ENCODE data around the gene SSBP2. TPM values are rescaled to one million over a fixed set of nuclear protein-coding genes. Genes with fewer than 3 reads are reported as not detected.

The SSBP2 gene
- total RNA-seq, 1 experiment from 2014 or later: 5.2 TPM

- ChIA-PET RAD21 (ENCODE audit: low non-redundant PET in 1 of 2, low total read pairs in 2 of 2, uncharacterized antibody in 2 of 2, unreplicated experiment in 2 of 2) (no interaction called here), POLR2A (no interaction called here)
- no peak for TF ChIP-seq YY1 (IDR thresholded peaks at IDR 0.05; ENCODE audit: extremely low read depth, insufficient replicate concordance, low read depth, low read length)
- TF ChIP-seq ZNF274 (IDR thresholded peaks at IDR 0.05; ENCODE audit: low read depth, low read length): no peak
- no peak for TF ChIP-seq EZH2 (IDR thresholded peaks at IDR 0.05)
- TF ChIP-seq, protein P1, sequence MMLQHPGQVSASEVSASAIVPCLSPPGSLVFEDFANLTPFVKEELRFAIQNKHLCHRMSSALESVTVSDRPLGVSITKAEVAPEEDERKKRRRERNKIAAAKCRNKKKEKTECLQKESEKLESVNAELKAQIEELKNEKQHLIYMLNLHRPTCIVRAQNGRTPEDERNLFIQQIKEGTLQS (IDR thresholded peaks at IDR 0.05): no peak
- no peak for TF ChIP-seq TCF7L2 (IDR thresholded peaks at IDR 0.05; ENCODE audit: borderline replicate concordance, extremely low read depth, insufficient read depth, insufficient read length)
- no peak for TF ChIP-seq POLR2A (IDR thresholded peaks at IDR 0.05; ENCODE audit: borderline replicate concordance, extremely low read depth, insufficient read depth, insufficient read length)
- no peak for TF ChIP-seq ZFX (IDR thresholded peaks at IDR 0.05)
- no peak for TF ChIP-seq JUND (IDR thresholded peaks at IDR 0.05)
- TF ChIP-seq SRF (IDR thresholded peaks at IDR 0.05; ENCODE audit: low read depth): no peak
- TF ChIP-seq REST (IDR thresholded peaks at IDR 0.05; ENCODE audit: low read depth): no peak
Measured at GRCh38 chr5:81409361-81409760, 341.5 kb downstream of the SSBP2 start.

More at GRCh38 chr5:81409361-81409760, 341.5 kb downstream of the SSBP2 start:
- Histone ChIP-seq H3K9me2 (ENCODE audit: insufficient read depth) (no peaks in the 10 kb centered on the region), H3K4me3 (replicated peaks in 1 of 2; ENCODE audit: low read depth in 1 of 2, low read length in 2 of 2) (no peak overlapping the region), H4K20me1 (ENCODE audit: insufficient read depth) (no peaks in the 10 kb centered on the region), H3K9ac (ENCODE audit: low read length) (no peak overlapping the region), H2AFZ (ENCODE audit: low read depth, low read length, poor library complexity, severe bottlenecking) (no peak overlapping the region), H3K4me2 (ENCODE audit: low read length) (no peak overlapping the region), H3K4me1 (ENCODE audit: control insufficient read depth in 1 of 2, insufficient read depth in 2 of 2, low read length in 2 of 2) (no peaks in the 10 kb centered on the region), H3K36me3 (ENCODE audit: control insufficient read depth in 1 of 2, insufficient read depth in 2 of 2, low read length in 2 of 2) (no peaks in the 10 kb centered on the region), H3K27ac (ENCODE audit: low read depth, low read length) (no peak overlapping the region), H3K9me3 (ENCODE audit: control insufficient read depth in 1 of 2, insufficient read depth in 1 of 2, low read depth in 1 of 2, low read length in 2 of 2) (no peaks in the 10 kb centered on the region), H3K79me2 (ENCODE audit: insufficient read depth, low read length) (no peaks in the 10 kb centered on the region), H3K27me3 (ENCODE audit: insufficient read depth, low read length) (no peaks in the 10 kb centered on the region)
- DNase-seq (ENCODE audit: low read depth, low spot score) (no peak), ATAC-seq (no peak)
- CTCF ChIA-PET: no interaction called here
- intact Hi-C loops (cut with micrococcal nuclease): no loop called here
- no TSS peak for BruUV-seq (replicated peaks)

Measured in HCT116 (cell line).